GM12873 (cell line): ENCODE results near the gene SYNDIG1.

ENCODE experiments used
- CTCF ChIP-seq: IDR thresholded peaks from 2 replicates; pipeline ENCODE4 v1.5.1; 2012; ENCODE audit warnings: low read depth, mild to moderate bottlenecking, moderate library complexity, low read length, control low read depth; ENCODE audit not compliant: insufficient read depth; ENCODE audit errors: missing control alignments

Gene SYNDIG1

GRCh38 chr20:24469116-24469893 lies at the start of gene SYNDIG1:
SYNDIG1 (plus strand) TSS chr20:24469629; CDS start chr20:24543098, 73,469 bp downstream.
- no peak for TF ChIP-seq CTCF

DNA sequence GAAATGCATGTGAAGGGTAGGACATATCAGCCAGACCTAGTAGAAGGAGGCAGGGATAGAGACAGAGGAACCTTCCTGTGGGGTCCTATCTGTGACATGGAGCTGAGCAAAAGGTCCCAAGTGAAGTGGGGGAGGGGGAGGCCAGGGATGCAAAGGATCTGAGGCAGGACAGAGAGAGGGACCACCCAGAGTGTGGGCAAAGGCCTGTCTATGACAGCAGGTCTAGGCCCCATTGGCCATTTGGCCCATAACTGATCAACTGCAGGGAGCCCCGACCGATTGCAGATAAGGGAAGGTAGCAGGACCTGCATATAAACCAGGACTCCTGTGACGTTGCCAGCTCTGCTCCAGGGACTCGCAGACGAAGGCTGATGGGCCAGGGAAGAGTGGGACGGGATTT lies 49.6 kb upstream of the SYNDIG1 start:
- no peak for TF ChIP-seq CTCF

GRCh38 chr20:24420567-24420966 lies 48.9 kb upstream of the SYNDIG1 start:
- TF ChIP-seq CTCF: no peak

DNA sequence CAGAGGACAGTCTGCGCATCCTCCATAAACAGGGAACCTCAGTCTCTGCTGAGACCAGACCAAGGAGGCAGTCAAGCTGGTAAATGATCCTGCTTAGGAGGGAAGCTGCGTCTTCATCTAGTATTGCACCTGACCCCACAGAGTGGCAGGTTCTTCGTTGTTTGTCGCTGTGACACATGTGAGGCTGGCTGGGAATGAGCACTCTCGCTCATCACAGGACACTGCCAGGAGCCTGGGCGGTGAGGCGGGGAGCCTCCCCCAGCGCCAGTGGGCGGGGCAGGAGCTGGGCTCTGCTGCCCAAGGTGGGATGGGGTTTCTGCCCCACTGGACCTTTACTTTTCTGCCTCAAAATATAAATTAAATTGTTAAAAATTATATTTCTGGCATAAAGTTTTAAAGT lies 48.4 kb upstream of the SYNDIG1 start:
- no peak for TF ChIP-seq CTCF

DNA sequence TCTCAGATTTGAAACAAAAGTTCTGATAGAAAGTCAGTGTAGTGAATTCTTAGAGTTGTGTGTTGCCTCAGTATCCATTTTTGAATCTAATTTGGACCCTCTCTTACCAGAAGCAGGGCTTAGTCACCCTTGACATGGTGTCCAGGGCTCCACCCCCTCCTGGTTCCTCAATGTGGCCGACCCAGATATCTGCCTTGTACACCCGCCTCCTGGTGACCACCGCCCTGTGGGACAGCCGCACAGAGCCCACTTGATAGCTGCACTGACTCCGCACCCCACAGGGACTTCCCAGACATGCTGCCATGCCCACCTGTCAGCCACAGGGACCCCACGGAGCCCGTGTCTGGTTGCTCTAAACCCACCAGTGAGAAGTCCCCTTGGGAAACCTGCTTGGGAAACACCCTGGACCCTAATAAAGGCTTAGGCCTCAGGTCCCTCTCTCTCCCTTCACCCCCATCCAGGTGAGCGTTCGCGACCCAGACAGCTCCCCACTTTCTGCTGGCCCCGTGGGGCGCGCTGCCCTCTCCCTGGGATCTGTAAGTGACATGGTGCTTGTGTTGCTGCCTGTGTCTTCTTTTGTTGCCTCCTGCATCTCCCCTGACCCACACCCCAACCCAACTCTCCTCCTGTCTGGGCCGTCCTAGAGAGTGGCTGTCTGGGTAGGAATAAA lies 47.2 kb upstream of the SYNDIG1 start:
- TF ChIP-seq CTCF: no peak

DNA sequence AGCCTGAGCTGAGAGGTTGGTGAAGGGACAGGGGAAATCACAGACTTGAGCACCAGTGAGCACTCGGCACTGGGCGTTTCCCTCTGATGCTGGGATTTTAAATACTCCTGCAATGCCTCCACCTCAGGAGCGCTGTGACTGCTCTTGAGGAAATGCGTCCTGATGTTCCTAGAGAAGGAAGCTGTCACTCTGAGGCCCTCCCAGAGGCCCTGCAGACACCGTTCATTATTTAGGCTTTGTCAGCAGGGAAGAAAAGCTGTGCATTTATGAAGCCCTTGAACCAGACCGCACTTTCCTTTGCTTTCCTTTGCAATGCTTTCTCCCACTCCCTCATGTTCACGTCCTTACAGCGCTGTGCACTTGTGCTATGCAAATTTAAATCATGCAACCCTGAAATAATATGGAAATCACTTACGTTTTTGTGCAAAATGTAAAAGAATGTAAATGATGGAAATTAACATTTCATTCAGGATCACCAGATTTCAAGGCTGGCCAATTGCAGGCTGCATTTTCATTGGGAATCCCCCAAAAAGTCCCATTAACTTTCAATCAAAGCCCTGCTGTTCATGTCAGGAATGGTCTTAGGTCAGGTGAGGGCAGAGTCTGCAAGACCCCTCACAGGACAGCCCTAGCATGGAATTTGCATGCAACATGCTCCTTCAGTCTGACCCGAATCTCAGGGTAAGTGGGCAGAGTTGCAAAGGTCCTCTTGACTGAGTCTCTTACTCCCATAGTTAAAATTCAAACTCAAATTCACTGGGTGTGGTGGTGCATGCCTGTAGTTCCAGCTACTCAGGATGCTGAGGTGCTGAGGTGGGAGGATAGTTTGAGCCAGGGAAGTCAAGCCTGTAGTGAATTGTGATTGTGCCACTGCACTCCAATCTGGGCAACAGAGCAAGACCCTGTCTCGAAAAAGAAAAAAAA lies 45.8 kb upstream of the SYNDIG1 start:
- no peak for TF ChIP-seq CTCF
